ENCODE measurements around the gene LTBP1. TPM values are rescaled to one million over a fixed set of nuclear protein-coding genes. Genes with fewer than 3 reads are reported as not detected.

The LTBP1 gene
- total and polyA plus RNA-seq, 10 of the 15 experiments (the other 5 are each of a cell fraction or from before 2014, with no cell fraction given) = 0.01 to 0.28 (median 0.12) TPM; not detected in 2

GRCh38 chr2:32991091-32991845 is 44.5 kb downstream of the LTBP1 start (continued):
- no peak for TF ChIP-seq ATF2 (IDR thresholded peaks at IDR 0.05; ENCODE audit: low read length)
- no peak for TF ChIP-seq IRF4 (IDR thresholded peaks at IDR 0.05; ENCODE audit: low read depth, low read length)
- no peak for TF ChIP-seq CHD4 (IDR thresholded peaks at IDR 0.05)

- FAIRE-seq = no peak
- RAD21 ChIA-PET (ENCODE audit: unreplicated experiment) = no interaction called here
- POLR2A ChIA-PET = no interaction called here
- Histone ChIP-seq H3K36me3 (ENCODE audit: control insufficient read depth in 2 of 2, insufficient read depth in 2 of 2, low read length in 1 of 2) (no peaks in the 10 kb centered on the region), H3K4me3 (no peak overlapping the region), H3K79me2 (ENCODE audit: control insufficient read depth, insufficient read depth, low read length) (no peaks in the 10 kb centered on the region), H4K20me1 (ENCODE audit: control insufficient read depth, insufficient read depth) (no peaks in the 10 kb centered on the region), H3K27ac (ENCODE audit: control insufficient read depth, insufficient read depth) (no peak overlapping the region), H3K9me3 (replicated peaks; ENCODE audit: control insufficient read depth, insufficient read depth, low read length) (no peaks in the 10 kb centered on the region), H2AFZ (ENCODE audit: control insufficient read depth, low read depth, low read length) (no peak overlapping the region), H3K9ac (ENCODE audit: control insufficient read depth, insufficient read depth, low read length) (no peak overlapping the region), H3K4me1 (ENCODE audit: control insufficient read depth, insufficient read depth, low read length) (no peaks in the 10 kb centered on the region), H3K27me3 (replicated peaks in 1 of 2; ENCODE audit: control insufficient read depth in 2 of 2, insufficient read depth in 2 of 2, low read length in 1 of 2) (peaks cover 0 to 1% of the 10 kb centered on the region in 2 experiments; a peak in 2 of 4 replicates), H3K4me2 (ENCODE audit: control insufficient read depth, insufficient read depth) (no peak overlapping the region)
- TF ChIP-seq RFX5 (IDR thresholded peaks at IDR 0.05; ENCODE audit: low read depth, low read length) = no peak
- TF ChIP-seq MTA3 (IDR thresholded peaks at IDR 0.05; ENCODE audit: borderline replicate concordance, low read length) = no peak
- in situ Hi-C loops (cut with MboI) = no loop called here
- no peak for DNase-seq (ENCODE audit: low read depth, low spot score)
- WGBS (ENCODE audit: insufficient coverage, insufficient replicate concordance, low lambda C conversion rate, missing lambda C conversion rate) = 41% methylated on average over 8 of the region's 8 CpGs
- SMC1A ChIA-PET (ENCODE audit: uncharacterized antibody, unreplicated experiment) = no interaction called here
- intact Hi-C loops (cut with micrococcal nuclease; ENCODE audit: unreplicated experiment) = no loop called here
- ATAC-seq = no peak
- CTCF ChIA-PET = no interaction called here
- BruUV-seq (replicated peaks) = no TSS peak
Measured at GRCh38 chr2:32993005-32993539, 46.3 kb downstream of the LTBP1 start.

Measured in GM12878 (cell line).